Suprapubic skin (tissue), 4 donors: Measurements from ENCODE around the gene BBOF1. TPM values are rescaled to one million over a fixed set of nuclear protein-coding genes. Genes with fewer than 3 reads are reported as not detected.

Experiments used
- DNase-seq, 2 donors: peaks; one replicate each; pipeline ENCODE4 v3.0.0-alpha.2; 2019; ENCODE audit warnings: low spot score in 2 of 2
- H3K27ac ChIP-seq: fragments of 200-600 bp; sonication (generic); one replicate; pipeline ENCODE4 v1.5.1; 2019
- H3K27me3 ChIP-seq: fragments of 200-600 bp; sonication (generic); one replicate; pipeline ENCODE4 v1.5.1; 2019
- H3K36me3 ChIP-seq: fragments of 200-600 bp; sonication (generic); one replicate; pipeline ENCODE4 v1.5.1; 2019
- H3K4me1 ChIP-seq: fragments of 200-600 bp; sonication (generic); one replicate; pipeline ENCODE4 v1.5.1; 2019
- H3K4me3 ChIP-seq: fragments of 200-600 bp; sonication (generic); one replicate; pipeline ENCODE4 v1.5.1; 2019; ENCODE audit warnings: mild to moderate bottlenecking
- H3K9me3 ChIP-seq: fragments of 200-600 bp; sonication (generic); one replicate; pipeline ENCODE4 v1.5.1; 2019
- CTCF ChIP-seq, 2 donors: fragments of 200-600 bp in 1 of 2; fragments of 450-650 bp in 1 of 2; sonication (generic) in 1 of 2; IDR thresholded peaks; one replicate each; pipeline ENCODE4 v1.5.1; 2016 to 2019; ENCODE audit warnings: antibody characterized with exemption in 2 of 2, mild to moderate bottlenecking in 1 of 2, moderate library complexity in 1 of 2
- EP300 ChIP-seq: sonication (generic); formaldehyde crosslinking; IDR thresholded peaks from one replicate; pipeline ENCODE4 v1.6.1; 2017; ENCODE audit warnings: antibody characterized with exemption
- POLR2A ChIP-seq, 2 donors: fragments of 450-650 bp; IDR thresholded peaks; one replicate each; pipeline ENCODE4 v1.6.1; 2017; ENCODE audit warnings: antibody characterized with exemption in 2 of 2, mild to moderate bottlenecking in 2 of 2, moderate library complexity in 2 of 2
- POLR2AphosphoS5 ChIP-seq, 3 donors: sonication (generic); formaldehyde crosslinking; IDR thresholded peaks; one replicate each; pipeline ENCODE4 v1.6.1; 2017; ENCODE audit warnings: antibody characterized with exemption in 3 of 3
- WGBS: methylation state at CpG from one replicate; pipeline ENCODE4 v1.1.5; 2018; 5-methylcytosine and 5-hydroxymethylcytosine counted together
- total RNA-seq, 4 donors: library from RNA; depleted of rRNA; stranded (reverse); fragments of >200 nt; gene quantifications; one replicate each; pipeline ENCODE4 v1.1.0, GENCODE V29; 2016

The BBOF1 gene
- total RNA-seq, 4 donors from 2014 or later, result 2.4 to 5.3 (median 3.9) TPM

- 60% methylated on average over 3 of the region's 3 CpGs for WGBS
- DNase-seq, result no peak
- Histone ChIP-seq H3K27ac (no peak overlapping the region), H3K36me3 (no peaks in the 10 kb centered on the region), H3K9me3 (no peaks in the 10 kb centered on the region), H3K4me3 (no peak overlapping the region), H3K27me3 (no peaks in the 10 kb centered on the region), H3K4me1 (peaks cover 7% of the 10 kb centered on the region)
- no peak for TF ChIP-seq CTCF (IDR thresholded peaks at IDR 0.05)
- TF ChIP-seq POLR2AphosphoS5 (IDR thresholded peaks at IDR 0.05), result no peak
These were observed 30.8 kb downstream of the BBOF1 start for GRCh38 chr14:74049876-74050495.

GRCh38 chr14:74062809-74063150, 43.6 kb downstream of the BBOF1 start:
- Histone ChIP-seq H3K4me1 (no peaks in the 10 kb centered on the region), H3K9me3 (no peaks in the 10 kb centered on the region), H3K27ac (no peak overlapping the region), H3K36me3 (peaks cover 90% of the 10 kb centered on the region), H3K4me3 (no peak overlapping the region), H3K27me3 (no peaks in the 10 kb centered on the region)
- no peak for DNase-seq
- TF ChIP-seq POLR2A (IDR thresholded peaks at IDR 0.05) (no peak), POLR2AphosphoS5 (IDR thresholded peaks at IDR 0.05) (no peak), CTCF (IDR thresholded peaks at IDR 0.05) (no peak), EP300 (no peak)
- 83% methylated on average over 2 of the region's 2 CpGs for WGBS

GRCh38 chr14:74064426-74064825, 45.3 kb downstream of the BBOF1 start:
- H3K4me3 ChIP-seq, result no peak overlapping the region
- no peaks in the 10 kb centered on the region for H3K9me3 ChIP-seq
- H3K27me3 ChIP-seq, result no peaks in the 10 kb centered on the region
- H3K4me1 ChIP-seq, result no peaks in the 10 kb centered on the region
- DNase-seq, result no peak
- H3K36me3 ChIP-seq, result peaks cover 89% of the 10 kb centered on the region
- TF ChIP-seq EP300 (no peak), POLR2AphosphoS5 (IDR thresholded peaks at IDR 0.05) (no peak), POLR2A (IDR thresholded peaks at IDR 0.05) (no peak), CTCF (IDR thresholded peaks at IDR 0.05) (no peak)
- no peak overlapping the region for H3K27ac ChIP-seq

- 96% methylated on average over 3 of the region's 3 CpGs for WGBS
These were observed 45.7 kb downstream of the BBOF1 start for GRCh38 chr14:74064883-74065282.

More at GRCh38 chr14:74064883-74065282, 45.7 kb downstream of the BBOF1 start:
- Histone ChIP-seq H3K4me3 (no peak overlapping the region), H3K4me1 (no peaks in the 10 kb centered on the region), H3K27ac (no peak overlapping the region), H3K36me3 (peaks cover 88% of the 10 kb centered on the region), H3K27me3 (no peaks in the 10 kb centered on the region), H3K9me3 (no peaks in the 10 kb centered on the region)
- no peak for DNase-seq
- no peak for TF ChIP-seq EP300
- no peak for TF ChIP-seq POLR2AphosphoS5 (IDR thresholded peaks at IDR 0.05)
- no peak for TF ChIP-seq POLR2A (IDR thresholded peaks at IDR 0.05)
- no peak for TF ChIP-seq CTCF (IDR thresholded peaks at IDR 0.05)
